HG03520 (cell line): ENCODE data around the gene TMEM184B.

ENCODE experiments used
- ATAC-seq: cut with Tn5 transposase; IDR thresholded peaks from one replicate; pipeline ENCODE4 v1.9.1; 2021; ENCODE audit warnings: mild to moderate bottlenecking, moderate library complexity; ENCODE audit not compliant: unreplicated experiment

Gene TMEM184B

DNA sequence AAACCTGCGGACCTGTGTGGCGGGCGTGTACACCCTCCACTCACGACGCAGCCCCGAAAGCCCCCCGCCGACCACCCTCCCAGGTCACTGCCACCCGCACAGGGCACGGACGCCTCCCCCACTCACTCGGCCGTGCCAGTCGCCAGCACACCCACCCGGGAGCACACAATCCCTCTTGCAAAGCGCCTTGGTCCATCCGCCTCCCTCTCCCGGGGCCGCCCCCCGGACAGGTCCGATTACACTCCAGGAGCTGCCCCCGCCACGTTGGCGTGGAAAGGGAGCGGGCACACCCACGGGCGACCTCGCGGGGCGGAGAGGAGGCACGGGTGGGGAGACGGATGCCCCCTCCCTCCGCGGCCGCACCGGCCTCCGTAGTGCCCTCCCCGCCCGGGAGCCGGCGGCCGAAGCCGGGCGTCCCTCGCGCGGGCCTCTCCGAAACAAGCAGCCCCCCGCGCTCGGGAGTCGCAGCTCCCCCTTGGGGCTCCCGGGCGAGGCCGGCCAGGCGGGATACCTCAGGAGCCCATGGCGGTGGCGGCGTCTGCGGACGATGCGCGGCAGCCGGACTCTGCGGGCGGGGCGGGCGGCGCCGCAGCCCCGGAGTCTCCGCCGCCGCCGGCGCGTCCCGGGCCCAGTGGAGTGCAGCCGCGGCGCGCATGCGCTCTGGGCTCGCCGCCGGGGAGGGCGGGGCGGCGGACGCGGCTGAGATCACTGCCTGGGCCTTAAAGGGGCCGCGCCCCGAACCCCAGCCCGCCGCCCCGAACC lies at the start of gene TMEM184B:
TSS of gene TMEM184B (minus strand) at position 638 of the 762 bp plus-strand sequence. CDS start 25,049 bp downstream, outside the sequence.
- ATAC-seq = no peak

DNA sequence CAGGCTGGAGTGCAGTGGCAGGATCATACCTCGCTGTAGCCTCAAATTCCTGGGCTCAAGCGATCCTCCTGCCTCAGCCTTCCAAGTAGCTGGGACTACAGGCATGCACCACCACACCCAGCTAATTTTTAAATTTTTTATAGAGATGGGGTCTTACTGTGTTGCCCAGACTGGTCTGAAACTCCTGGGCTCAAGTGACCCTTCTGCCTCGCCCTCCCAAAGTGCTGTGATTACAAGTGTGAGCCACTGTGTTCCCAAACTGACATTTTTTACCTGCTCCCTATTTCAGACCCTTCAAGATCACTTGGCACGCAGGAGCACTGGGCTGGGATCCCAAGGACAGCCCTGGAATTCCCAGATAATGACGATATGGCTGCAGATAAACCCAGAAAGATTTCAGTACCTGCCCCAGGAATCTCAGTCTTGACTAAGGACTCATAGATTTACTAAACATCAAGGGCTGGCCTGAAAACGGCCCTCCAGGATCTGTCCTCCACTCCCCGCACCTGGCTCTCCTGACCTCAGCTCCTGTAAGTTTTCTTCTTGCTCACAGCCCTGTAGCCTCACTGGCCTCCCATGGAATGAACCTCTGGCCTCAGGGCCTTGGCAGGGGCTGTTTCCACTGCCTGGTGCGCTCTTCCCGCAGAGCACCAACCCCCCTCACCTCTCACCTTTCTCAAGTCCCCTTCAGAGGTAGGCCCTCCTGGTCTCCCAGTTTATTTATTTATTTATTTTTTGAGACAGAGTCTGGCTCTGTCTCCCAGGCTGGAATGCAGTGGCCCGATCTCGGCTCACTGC lies 48.0 kb upstream of the TMEM184B start:
- no peak for ATAC-seq

DNA sequence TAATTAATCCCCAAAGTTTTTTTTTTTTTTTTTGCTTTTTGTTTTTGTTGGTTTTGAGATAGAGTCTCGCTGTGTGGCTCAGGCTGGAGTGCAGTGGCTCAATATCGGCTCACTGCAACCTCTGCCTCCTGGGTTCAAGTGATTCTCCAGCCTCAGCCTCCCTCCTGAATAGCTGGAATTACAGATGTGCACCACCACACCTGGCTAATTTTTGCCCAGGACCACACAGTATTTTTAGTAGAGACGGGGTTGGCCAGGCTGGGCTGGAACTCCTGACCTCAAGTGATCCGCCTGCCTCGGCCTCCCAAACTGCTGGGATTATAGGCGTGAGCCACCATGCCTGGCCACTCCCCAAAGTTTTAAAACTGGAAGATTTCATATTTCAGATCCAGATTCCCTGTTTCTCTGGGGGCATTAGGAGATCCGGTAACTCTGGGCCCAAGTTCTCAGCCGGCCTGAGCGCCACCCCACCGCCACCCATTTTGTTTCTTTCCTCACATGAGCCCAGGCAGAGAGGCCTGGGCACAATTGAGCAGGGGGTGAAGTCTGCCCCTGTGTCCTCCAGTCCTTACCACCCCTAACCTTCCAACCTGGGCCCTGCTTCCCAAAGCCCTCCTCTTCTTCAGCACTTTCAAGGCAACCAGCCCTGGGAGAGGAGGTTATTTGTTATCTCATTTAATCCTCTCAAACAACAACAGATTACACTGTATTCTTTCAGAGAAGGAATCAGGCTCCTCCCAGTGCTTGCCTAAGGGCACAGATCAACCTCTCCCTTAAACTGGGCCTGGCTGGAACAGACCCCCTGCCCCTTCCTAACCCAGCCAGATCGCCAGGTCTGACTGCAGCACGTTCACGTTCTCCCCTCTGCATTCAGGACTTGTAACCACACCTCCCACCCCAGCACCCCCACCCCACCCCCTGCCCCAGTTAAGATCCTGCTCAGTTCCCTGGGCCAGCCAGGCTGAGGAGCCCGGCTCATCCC lies 46.3 kb upstream of the TMEM184B start:
- ATAC-seq = no peak

DNA sequence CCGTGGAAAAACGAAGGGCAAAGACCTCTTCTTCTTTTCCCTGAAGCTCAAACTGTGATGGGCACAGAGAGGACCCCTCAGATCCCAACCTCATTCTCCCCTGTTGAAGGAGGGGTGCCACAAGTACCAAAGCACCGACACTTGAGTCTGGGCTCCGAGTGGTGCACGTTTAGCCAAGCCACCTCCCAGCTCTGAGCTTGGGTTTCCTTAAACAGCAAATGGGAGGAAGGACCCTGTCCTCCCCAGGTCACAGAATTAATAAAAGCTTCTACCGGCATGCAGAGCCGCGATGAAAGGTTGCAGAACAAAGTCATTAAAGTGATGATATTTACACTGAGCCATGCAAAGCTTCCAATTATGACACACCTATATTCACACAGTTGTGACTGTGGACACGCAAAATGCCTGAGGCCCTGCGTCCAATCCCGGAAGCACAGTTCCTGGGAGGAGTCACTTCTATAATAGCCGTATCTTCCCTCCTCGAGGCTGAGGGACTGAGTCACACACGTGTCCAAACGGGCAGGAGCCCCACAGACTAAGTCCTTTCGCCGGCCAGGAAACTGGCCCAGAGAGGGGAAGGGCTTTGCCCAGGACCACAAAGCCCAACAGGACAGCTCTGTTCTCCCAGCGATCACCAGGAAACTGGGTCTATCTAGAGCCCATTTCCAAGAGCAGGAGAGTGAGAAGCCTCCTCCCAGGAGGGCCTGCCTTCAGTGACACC lies 45.3 kb upstream of the TMEM184B start:
- no peak for ATAC-seq

DNA sequence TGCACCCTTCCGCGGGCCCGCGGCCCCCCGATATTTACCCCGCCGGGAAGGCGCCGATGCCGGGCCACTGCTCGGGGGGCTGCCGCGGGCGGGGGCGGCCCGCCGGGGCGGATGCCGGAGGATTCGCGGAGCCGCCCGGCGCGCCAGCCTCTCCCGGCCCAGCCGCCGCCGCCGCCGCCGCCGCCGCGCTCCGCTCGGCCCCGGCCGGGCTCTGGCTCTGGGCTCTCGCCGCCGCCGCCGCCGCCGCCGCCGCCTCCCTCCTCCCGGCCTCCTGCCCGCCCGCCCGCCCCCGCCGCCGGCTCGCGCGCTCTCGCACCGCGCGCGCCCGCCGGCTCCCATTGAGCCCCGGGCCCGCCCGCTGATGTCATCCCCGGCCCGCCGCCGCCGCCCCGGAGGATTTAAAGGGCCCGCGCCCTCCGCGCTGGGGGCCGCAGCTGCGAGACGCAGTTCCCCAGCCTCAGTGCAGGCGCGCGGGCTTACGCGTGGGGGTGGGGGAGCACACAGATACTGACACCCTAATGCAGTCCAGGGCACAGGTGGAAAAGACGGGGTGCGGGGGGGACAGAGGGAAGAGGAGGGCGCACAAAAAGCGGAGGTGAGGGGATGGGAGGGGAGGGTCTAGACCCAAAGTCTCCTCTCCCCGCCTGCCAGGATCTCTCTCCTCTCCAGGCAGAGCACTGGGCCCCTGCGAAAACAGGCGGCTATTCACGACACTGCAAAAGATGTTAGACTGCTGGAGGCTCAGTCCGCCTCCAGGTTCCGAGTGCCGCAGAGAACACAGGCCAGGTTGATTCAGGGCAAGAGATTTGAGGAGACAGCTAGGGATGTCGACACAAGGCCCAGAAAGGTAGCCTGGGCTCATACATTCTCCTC lies 44.5 kb upstream of the TMEM184B start, which contains the start of gene CSNK1E:
TSS of gene CSNK1E (minus strand) at position 312 of the 873 bp plus-strand sequence. CDS start 3,276 bp downstream, outside the sequence.
- ATAC-seq = no peak

DNA sequence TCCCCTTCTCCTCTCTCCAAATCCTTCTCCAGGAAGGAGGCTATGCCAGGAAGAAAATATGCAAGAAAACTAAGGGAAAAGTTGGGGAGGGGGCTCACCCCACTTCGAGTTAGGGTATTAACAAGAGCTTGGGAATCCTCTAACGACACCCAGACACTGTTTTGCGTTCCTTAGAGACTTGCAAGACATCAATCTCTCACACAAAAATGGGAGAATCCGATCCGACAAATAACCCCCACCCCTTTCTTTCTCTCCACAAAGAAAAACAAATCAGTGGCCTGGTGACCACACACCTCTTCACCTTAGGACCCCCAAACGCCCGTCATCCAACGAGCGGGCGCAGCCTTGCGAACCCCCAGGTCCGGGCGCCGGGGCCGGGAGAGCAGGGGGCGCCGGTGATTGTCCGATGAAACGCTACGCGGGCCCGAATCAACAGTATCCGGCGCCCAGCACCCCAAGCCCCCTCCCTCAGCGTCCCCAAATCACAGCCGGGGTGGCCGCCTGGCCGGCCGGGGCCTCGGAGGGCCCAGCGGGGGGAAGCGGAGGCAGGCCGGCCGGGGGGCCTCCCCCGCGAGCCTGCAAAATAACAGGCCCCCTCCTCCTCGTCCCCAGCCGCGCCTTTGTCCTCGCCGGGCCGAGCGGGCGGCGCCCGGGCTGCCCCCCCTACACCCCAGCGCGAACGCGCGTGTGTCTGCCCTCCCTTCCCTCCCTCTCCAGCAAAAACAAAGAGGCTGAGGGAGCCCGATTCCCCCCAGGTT lies 43.7 kb upstream of the TMEM184B start:
- ATAC-seq = no peak

DNA sequence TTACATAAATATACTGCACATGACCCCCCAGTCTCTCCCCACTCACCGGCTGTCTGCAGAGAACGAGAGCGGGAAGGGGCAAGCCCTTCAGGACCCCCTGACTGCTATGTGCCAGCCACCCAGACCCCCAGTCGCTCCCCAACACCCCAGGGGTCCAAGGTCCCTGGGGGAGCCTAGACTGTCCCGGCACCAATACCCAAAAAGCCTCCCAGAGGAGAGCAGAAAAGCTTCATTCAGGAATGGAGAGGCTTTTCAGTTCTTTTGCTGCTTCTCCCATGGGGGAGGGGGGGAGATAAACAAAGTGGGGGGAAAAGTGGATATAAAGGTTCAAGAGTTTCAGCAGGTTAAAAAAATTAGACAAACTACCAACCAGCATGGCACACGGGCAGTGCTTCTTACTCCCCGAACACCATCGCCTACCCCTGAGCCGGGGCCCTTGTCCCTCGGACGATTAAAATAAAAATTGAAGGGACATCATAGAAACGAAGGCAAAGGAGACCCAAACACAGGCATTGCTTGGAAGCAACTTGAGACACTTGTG lies 43.1 kb upstream of the TMEM184B start:
- ATAC-seq = no peak

DNA sequence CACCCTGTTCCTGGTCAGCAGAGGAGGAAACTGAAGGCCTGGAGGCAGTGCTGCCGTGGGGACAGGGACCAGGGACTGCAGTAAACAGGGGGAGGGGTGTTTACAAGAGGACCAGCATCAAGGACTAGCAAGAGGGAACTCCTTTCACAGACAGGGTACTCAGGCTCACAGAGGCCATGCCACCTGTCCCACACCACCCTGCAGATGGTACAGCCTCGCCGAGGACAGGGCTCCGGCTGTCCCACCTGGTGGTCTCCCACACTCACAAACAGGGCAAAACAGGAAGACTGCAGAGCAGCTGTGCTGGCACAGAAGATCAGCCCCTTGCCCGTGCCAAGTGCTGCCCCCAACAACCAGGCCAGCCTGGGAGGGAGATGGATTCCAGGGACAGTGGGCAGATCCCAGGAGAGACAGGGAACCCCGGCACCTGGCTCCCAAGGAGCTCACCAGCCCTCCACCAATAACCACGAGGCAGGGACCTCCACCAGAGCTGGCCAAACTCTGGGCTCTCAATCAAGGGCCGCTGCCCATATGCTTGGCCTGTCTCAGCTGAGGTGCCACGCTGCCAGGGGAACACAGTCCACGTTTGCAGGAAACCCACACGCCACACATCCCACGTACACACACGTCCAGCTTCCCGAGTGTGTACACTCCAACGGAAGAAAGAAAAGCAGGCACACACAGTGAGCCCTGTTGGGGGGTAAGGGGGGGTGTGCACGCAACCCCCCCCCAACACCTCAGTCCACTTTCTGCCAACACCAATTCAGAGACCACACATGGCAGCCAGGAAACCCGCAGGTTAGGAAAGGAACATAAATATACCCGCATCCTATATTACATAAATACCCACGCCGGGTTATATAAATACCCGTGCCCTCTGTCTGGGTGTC lies 42.4 kb upstream of the TMEM184B start:
- ATAC-seq = no peak

DNA sequence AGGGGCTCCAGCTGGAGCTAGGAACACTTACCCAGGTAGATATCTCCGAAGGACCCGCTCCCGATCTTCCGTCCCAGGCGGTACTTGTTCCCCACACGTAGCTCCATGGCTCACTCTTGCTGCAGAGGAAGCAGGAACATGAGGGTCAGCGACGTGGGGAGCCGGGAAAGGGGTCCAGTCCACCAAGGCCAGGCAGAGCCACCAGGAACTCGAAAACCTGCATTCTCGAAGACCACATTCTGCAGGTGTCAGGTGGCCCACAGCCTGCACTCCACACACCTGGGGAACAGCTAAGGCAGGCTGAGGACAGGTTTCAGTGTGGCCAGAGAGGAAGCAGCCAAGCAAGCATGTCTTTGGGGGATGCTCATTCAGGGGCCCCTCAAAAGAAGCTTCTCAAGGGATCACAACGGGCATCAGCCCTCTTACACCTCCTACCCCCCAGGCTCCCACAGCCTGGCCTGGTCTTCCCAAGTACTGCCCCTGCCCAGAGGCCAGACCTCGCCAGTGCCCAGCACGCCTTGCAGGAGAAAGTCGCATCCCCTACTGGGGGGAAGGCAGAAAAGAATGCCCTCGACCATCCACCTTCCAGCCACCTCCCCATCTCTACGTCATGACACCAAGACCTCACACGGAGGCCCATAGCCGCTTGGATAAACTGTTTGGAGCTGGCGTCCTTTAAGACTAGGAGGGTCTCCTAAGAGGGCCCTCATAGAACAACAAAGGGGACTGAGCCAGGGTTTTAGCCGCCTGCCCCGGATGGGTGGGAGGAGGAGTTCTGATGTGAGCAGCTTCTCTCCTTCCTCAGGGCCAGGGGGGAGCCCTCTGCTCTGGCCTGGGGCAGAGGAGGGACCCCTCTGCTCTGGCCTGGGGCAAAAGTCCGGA lies 41.5 kb upstream of the TMEM184B start:
- ATAC-seq = no peak

DNA sequence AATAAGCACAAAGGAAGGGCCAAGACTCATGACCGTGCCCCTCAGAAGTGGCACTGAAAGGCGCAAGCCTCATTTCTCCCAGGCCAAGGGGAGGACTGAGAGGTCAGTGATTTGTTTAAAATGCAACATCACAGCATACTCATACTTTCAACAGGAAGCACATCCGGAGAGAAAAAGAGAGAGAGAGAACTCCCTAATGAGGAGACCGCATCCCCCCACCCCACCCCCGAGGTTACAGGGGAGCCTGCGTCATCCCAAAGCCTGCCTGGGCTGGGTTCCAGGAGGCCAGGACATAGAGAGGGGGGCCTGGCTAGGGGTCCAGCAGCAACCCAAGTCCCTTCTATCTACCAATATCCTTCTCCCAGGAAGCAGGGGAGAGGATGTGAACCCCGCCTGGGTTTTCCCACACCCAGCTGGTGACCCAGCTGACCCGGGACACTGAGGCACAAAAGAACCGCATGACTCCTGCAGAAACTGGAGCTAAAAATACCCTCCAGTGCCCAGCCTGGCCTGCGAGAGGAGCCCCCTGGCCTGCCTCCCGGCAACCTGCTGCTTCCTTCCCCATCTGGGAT lies 40.7 kb upstream of the TMEM184B start:
- ATAC-seq = no peak

DNA sequence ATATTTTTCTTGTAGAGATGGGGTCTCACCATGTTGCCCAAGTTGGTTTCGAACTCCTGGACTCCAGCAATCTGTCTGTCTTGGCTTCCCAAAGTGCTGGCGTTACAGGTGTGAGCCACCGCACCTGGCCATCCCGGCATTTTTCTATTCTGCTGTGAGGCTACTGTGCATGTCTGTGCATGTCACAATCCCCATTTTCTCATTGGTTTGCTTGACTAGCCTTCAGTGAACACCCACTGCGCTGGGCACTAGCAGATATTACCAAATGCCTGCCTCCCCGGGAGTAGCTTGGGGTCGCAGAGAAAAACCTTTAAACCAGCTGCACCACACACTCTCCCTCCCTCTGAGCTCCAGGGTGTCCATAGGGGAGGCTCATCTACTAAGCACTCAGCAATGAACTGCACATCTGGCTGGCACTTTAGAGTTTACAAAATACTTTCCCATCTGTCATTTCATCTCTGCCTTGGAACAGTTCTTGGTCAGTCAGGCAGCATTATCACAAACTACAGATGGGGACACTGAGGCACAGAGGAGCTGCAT lies 39.5 kb upstream of the TMEM184B start:
- ATAC-seq = no peak

DNA sequence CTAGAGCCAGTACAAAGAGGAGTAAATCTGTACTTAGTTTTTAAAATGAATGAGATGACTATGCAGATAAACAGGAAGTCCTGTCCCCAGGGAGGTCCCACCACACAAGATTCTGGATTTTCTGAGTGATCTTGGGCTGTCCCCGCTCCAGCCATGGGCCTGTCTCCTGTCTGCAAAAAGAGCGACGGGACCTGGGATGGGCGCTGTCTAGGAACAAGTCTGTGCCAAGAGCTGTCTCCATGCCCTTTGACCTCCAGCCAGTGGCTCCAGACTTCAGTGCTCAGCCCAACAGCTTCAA lies 38.5 kb upstream of the TMEM184B start:
- no peak for ATAC-seq

DNA sequence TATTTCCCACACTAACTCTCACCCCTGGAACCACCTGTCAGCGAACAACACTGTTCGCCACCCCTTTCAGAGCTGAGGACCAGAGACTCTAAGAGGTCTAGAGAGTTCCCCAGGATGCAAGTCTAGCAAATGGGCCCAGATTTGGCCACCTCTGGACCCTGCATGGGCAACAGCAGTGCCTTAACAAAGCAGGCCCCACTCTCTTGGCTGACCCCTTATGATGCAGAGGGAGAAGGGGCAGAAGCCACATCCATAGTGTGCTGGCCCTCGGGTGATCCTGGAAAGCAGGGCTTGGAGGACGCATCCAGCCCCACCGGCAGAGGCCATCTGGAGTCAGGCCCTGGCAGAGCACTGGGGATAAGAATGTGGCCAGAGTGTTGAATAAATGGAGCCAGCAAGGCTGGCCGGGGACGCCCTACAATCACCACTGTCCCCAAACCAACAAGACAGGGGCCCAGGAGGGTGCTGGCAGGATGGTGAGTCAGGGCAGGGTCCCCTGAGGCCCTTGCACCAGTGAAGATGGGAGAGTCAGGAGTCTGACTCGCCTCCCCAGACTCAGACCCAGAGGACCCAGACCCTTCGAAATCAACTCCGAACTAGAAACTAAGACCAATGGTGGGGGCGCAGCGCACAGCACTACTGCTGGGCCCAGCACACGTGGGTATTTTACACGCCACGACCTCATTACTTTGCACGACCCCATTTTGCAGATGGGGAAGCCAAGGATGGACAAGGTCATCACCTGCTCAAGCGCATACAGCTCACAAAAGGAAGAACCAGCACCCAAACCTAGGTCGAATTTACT lies 37.9 kb upstream of the TMEM184B start:
- ATAC-seq = no peak

DNA sequence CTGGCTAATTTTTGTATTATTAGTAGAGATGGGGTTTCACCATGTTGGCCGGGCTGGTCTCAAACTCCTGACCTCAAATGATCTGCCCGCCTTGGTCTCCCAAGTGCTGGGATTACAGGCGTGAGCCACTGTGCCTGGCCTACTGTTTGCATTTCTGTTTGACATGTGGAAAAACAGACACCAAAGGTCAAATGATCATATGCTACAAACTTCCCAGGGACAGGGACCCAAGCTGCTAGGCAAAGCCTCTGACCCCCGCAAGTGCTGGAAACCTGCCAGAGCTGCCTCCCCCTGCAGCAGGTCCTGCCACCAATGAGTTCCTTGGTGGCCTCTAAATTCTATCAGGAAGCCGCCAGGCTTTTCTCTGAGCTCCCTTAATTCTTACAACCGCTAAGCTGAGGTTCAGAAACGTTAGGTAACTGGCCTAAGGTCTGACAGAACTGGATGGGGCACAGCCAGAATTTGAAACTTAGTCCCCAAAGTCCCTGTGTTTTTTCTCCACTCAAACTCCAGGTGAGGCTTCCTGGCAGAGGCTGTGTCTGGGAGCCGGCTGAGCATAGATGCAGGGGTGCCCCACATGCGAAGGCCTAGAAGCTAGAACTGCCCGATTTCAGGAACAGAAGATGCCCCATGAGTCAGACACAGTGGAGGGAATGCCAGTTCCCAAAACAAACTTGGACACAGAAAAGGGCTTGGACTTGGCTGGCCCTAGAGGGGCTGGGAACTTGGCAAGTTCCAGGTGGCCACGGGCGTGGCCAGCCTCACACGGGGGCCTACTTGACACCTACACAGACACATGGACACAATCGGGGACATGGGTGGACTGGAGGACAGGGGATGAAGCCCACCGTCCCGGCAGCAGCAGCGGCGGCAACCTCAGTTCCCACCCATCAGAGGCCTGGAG lies 37.1 kb upstream of the TMEM184B start:
- ATAC-seq = no peak
